ENCODE measurements around the gene GRIK3. TPM values are rescaled to one million over a fixed set of nuclear protein-coding genes. Genes with fewer than 3 reads are reported as not detected.

The GRIK3 gene
- total and polyA plus RNA-seq, 2 experiments from 2014 or later: 0.31 to 2.9 TPM

GRCh38 chr1:36964830-36965229 is 69.5 kb downstream of the GRIK3 start:
- no peaks in the 10 kb centered on the region for H4K20me1 ChIP-seq (replicated peaks; ENCODE audit: insufficient read depth)
- no peaks in the 10 kb centered on the region for H3F3A ChIP-seq (replicated peaks; ENCODE audit: low read depth)
- H3K27me3 ChIP-seq (ENCODE audit: insufficient read depth): no peaks in the 10 kb centered on the region
- no peaks in the 10 kb centered on the region for H3K4me1 ChIP-seq (ENCODE audit: insufficient read depth)
- no peaks in the 10 kb centered on the region for H3K79me2 ChIP-seq (replicated peaks; ENCODE audit: insufficient read depth)
- H3K9me3 Mint-ChIP-seq: no peaks in the 10 kb centered on the region
- no peak overlapping the region for H3K27ac ChIP-seq (ENCODE audit: low read depth)
- no peak overlapping the region for H3K4me2 ChIP-seq
- H2AFZ ChIP-seq: no peak overlapping the region
- peaks cover 10% of the 10 kb centered on the region; the same call in 2 of the 3 replicates for H3K4me1 Mint-ChIP-seq
- H3K36me3 Mint-ChIP-seq (ENCODE audit: low read depth): no peaks in the 10 kb centered on the region
- H3K27ac Mint-ChIP-seq: no peak overlapping the region
- no peaks in the 10 kb centered on the region; the same call in 1 of the 2 replicates for H3K9me2 ChIP-seq (ENCODE audit: insufficient read depth)
- ATAC-seq: no peak
- no peak for DNase-seq (ENCODE audit: low spot score)
- no peak overlapping the region for H3K4me3 Mint-ChIP-seq
- no peak overlapping the region for H3K4me3 ChIP-seq
- no peaks in the 10 kb centered on the region for H3K36me3 ChIP-seq (ENCODE audit: insufficient read depth)
- no peaks in the 10 kb centered on the region for H3K27me3 Mint-ChIP-seq (ENCODE audit: insufficient read depth, low read depth, poor library complexity)
- TF ChIP-seq ZNF462 (CRISPR knock-in tag; IDR thresholded peaks at IDR 0.05) (no peak), NANOG (IDR thresholded peaks at IDR 0.05; ENCODE audit: borderline replicate concordance) (no peak)

GRCh38 chr1:36963006-36963405 is 71.3 kb downstream of the GRIK3 start:
- H3K27ac Mint-ChIP-seq: no peak overlapping the region; the same call in 1 of the 2 replicates
- TF ChIP-seq JUNB (IDR thresholded peaks at IDR 0.05; ENCODE audit: unreplicated experiment) (no peak), ZNF462 (CRISPR knock-in tag; IDR thresholded peaks at IDR 0.05) (no peak), EZH2 (IDR thresholded peaks at IDR 0.05; ENCODE audit: low read depth, unreplicated experiment) (no peak)

More at GRCh38 chr1:36963006-36963405, 71.3 kb downstream of the GRIK3 start:
- Histone ChIP-seq H3K9me2 (ENCODE audit: insufficient read depth) (no peaks in the 10 kb centered on the region; the same call in 1 of the 2 replicates), H3K4me3 (no peak overlapping the region), H2AFZ (no peak overlapping the region), H3K27me3 (ENCODE audit: insufficient read depth) (no peaks in the 10 kb centered on the region), H3F3A (replicated peaks; ENCODE audit: low read depth) (no peaks in the 10 kb centered on the region), H3K79me2 (replicated peaks; ENCODE audit: insufficient read depth) (no peaks in the 10 kb centered on the region), H3K4me2 (no peak overlapping the region), H4K20me1 (replicated peaks; ENCODE audit: insufficient read depth) (no peaks in the 10 kb centered on the region), H3K4me1 (ENCODE audit: insufficient read depth) (no peaks in the 10 kb centered on the region), H3K27ac (ENCODE audit: low read depth) (no peak overlapping the region), H3K36me3 (ENCODE audit: insufficient read depth) (no peaks in the 10 kb centered on the region)
- Mint-ChIP-seq H3K4me3 (no peak overlapping the region; the same call in 2 of the 3 replicates), H3K36me3 (ENCODE audit: low read depth) (no peaks in the 10 kb centered on the region), H3K9me3 (no peaks in the 10 kb centered on the region), H3K27me3 (ENCODE audit: insufficient read depth, low read depth, poor library complexity) (peaks cover 4% of the 10 kb centered on the region), H3K4me1 (peaks cover 5% of the 10 kb centered on the region; the same call in 2 of the 3 replicates)
- DNase-seq (ENCODE audit: low spot score) (no peak), ATAC-seq (no peak)
